HFF-Myc (cell line): Measurements from ENCODE around the gene PPOX.

Source experiments
- DNase-seq: peaks from one replicate; pipeline ENCODE4 v3.0.0-alpha.2; 2011; ENCODE audit warnings: low read depth; ENCODE audit errors: extremely low read depth
- H3K4me3 ChIP-seq: replicated peaks from 2 replicates; pipeline ENCODE4 v1.5.1; 2011; ENCODE audit warnings: low read depth, mild to moderate bottlenecking, control low read depth, low read length
- TF ChIP-seq, protein P1 (sequence below): IDR thresholded peaks from 2 replicates; pipeline ENCODE4 v1.5.1; 2012; ENCODE audit warnings: mild to moderate bottlenecking, low read depth, low read length, control low read depth; ENCODE audit errors: missing control alignments

PPOX gene

DNA sequence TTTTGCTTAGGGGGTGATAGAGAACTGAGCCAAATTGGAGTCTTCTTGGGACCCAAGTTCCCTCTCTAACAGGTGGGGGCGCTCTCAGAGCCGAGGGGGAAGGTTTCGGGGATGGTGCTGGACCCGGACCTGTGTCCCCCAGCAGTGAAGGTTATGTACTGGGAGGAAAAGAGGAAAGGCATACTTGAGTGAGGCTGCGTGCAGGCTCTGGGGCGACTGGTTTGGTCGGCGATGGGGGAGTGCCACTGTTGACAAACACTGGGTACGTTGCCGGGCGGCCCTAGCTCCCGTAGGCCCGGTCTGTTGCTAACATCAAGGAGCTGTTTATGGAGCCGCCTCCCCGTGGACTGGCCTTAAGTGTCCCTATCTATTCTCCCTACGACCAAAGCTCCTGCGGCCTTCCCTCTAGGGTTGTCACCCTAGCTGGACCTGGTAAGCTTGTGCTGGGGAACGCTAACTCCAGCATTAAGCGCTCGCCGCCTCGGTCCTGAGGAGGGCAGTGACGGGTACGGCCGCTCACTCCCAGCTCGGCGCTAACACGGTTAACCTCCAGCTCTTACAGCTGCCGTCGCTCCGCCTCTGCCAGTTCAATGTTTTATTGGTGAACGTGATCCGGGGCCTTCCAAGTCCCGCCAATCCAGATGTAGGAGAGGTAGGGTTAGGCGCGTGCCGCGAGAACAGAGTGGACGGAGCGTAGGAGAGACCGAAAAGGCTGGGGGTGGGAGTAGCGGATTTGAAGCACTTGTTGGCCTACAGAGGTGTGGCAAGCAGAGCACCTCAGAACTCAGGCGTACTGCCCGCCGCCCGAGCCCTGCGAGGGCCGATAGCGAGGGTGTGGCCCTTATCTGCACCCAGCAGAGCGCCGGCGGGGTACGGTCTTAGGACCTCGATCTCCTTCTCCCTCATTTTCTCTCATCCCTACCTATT, at the start of gene PPOX:
TSS of gene PPOX (plus strand) at position 685 of the 927 bp plus-strand sequence. CDS start 422 bp downstream, outside the sequence.
- peak; percentile 92 for DNase-seq
- TF ChIP-seq, protein P1, sequence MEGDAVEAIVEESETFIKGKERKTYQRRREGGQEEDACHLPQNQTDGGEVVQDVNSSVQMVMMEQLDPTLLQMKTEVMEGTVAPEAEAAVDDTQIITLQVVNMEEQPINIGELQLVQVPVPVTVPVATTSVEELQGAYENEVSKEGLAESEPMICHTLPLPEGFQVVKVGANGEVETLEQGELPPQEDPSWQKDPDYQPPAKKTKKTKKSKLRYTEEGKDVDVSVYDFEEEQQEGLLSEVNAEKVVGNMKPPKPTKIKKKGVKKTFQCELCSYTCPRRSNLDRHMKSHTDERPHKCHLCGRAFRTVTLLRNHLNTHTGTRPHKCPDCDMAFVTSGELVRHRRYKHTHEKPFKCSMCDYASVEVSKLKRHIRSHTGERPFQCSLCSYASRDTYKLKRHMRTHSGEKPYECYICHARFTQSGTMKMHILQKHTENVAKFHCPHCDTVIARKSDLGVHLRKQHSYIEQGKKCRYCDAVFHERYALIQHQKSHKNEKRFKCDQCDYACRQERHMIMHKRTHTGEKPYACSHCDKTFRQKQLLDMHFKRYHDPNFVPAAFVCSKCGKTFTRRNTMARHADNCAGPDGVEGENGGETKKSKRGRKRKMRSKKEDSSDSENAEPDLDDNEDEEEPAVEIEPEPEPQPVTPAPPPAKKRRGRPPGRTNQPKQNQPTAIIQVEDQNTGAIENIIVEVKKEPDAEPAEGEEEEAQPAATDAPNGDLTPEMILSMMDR, result peak; percentile 48
- peak within 1 kb of the TSS; percentile 82 for H3K4me3 ChIP-seq

DNA sequence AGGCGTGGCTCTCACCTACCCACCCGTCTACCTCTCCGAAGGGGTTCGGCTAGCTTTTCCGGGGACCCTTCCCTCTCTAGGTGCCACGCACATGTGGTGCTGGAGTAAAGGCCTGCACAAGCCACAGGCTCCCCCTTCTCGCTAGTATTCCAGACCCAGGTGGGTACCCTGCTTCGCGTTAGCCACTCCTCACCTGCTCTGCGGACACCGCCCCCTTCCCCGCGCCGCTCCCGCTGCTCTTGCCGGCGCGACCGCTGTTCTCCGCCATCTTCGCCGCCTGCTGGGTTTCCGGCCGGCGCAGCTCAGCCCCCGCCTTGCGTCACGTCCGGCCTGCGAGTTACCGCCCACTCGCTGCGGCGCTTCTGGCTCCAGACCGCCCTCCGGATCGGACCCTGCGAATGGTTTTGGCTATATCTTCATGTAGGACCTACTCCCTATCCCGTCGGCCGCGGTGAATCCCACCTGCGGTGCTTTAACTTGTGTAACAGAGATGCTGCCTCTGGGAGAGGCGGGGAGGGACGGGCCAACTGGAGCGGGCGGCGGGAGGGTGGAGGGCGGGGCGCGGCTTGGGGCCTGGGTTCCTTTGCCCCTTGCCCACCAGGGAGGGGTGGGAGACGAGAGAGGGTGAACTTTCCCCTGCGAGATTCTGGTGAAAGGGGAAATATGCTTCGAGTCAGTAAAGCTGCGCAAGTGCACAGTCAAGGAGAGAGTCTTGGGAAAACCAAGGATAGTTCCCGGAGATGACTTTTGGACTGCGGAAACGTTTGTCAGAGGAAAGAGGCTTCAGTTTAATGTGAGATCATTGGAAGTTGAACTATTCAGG, 48.3 kb upstream of the PPOX start, which contains the start of the genes NIT1 and PFDN2:
TSS of gene NIT1 (plus strand) at position 347 of the 823 bp plus-strand sequence. CDS start at position 419, 72 bp downstream.
TSS of gene PFDN2 (minus strand) at position 279 of the 823 bp plus-strand sequence. CDS start at position 268, 11 bp downstream.
- no peak for DNase-seq
- peak within 1 kb of the TSS; percentile 92 for H3K4me3 ChIP-seq
- TF ChIP-seq, protein P1, result no peak

DNA sequence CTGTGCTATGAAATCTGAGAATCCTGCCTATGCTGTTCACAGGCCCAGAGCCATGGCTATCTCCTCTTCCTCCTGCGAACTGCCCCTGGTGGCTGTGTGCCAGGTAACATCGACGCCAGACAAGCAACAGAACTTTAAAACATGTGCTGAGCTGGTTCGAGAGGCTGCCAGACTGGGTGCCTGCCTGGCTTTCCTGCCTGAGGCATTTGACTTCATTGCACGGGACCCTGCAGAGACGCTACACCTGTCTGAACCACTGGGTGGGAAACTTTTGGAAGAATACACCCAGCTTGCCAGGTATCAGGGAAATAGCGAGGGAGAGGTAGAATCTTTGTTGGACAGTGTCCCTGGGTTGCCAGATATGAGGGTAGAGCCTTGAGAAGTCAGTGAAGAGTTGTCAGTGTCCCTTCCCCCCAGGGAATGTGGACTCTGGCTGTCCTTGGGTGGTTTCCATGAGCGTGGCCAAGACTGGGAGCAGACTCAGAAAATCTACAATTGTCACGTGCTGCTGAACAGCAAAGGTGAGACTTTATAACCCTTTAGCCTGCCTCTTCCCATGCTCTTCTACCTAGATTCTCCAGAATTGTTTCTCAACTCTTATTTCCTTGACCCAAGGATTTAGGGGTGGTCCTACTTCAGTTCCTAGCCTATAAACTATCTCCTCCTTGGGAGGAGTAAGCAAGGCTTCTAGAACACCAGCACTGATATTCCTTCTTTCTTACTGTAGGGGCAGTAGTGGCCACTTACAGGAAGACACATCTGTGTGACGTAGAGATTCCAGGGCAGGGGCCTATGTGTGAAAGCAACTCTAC, 46.9 kb upstream of the PPOX start:
- TF ChIP-seq, protein P1, result peak; percentile 19
- peak overlapping the region; percentile 92 for H3K4me3 ChIP-seq
- no peak for DNase-seq

DNA sequence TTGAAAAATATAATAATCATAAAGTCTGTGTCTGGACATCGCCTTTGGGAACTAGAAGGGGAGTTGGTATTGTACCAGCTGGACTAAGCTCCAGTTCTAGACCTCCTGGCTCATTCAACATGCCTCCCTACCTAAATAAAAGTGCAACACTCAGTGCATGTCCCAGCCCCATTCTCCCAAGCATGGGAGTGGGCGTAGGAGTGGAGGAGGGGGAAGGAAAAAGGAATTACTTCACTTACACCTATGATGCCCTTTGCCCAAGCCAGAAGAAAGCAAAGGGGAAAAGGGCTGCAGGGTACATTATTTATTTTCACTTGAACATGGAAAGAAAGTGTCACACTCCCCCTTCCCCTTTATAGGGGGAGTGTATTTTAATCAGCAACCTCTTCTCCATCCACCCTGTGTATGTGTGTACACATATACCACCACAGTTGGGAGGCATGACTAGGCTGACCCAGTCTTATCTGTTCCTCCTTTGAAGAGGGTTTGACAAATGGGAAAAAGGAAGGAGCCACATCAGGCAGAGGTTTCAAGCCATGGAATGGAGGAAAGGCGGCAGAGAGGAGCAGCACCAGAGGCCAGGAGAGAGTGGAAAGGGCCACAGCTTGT, 45.1 kb upstream of the PPOX start:
- TF ChIP-seq, protein P1, result no peak
- no peak for DNase-seq
- H3K4me3 ChIP-seq, result no peak overlapping the region

DNA sequence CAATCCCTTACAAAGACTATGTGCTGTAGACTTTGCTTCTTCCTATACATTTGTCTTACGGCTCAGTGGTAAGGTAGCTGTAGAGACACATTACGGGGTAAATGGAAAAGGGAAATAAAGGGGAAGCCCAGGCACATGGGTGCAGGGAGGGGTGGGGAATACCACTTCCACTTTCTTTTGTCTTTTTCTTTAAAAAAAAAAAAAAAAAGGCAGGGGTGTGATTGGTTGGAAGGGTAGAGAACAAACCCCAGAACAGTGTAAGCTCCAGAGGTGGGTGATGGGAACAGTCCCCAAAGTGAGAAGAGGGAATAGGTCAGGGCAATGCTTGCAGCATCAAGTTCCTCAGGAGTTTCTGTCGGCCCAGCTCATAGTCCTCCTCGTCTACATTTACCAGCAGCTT, 44.4 kb upstream of the PPOX start:
- H3K4me3 ChIP-seq, result no peak overlapping the region
- DNase-seq, result no peak
- TF ChIP-seq, protein P1, result no peak

DNA sequence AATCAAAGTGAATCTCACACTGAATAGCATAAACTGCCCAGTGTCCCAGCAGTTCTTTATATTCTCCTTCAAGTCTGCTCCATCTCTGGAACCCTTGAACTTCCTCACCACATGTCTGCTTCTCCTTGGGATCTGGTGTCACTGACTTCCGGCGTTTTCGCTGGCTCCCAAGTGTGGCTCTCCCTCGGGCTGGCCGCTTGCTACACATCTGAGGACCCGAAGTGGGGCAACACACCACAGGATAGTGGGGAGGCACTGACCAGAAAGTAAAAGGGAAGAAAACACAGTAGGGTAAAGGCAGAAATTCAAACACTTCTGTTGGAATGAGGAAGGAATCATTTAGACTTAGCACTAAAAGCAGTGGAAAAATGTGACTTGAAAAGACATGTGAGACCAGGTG, 43.3 kb upstream of the PPOX start:
- TF ChIP-seq, protein P1, result no peak
- no peak overlapping the region for H3K4me3 ChIP-seq
- DNase-seq, result no peak
